Body of pancreas (tissue), 4 donors: ENCODE data around the gene CFAP46. TPM values are rescaled to one million over a fixed set of nuclear protein-coding genes. Genes with fewer than 3 reads are reported as not detected.
A peak's percentile ranks its signal among the peaks of the same experiment; 100 is the strongest.

ENCODE experiments used
- ATAC-seq: fragments of 150-250 bp; one replicate; pipeline ENCODE4 v1.9.1; 2016
- DNase-seq, 4 donors: peaks; one replicate each; pipeline ENCODE4 v3.0.0-alpha.2; 2019
- H3K27ac ChIP-seq, 4 donors: fragments of 200-600 bp; sonication (generic); 1 replicate in 3 of 4; 2 replicates in 1 of 4; pipeline versions ENCODE4 v1.5.1 to v1.6.1; 2016 to 2019; ENCODE audit warnings: mild to moderate bottlenecking in 1 of 4, mixed read lengths in 1 of 4, moderate library complexity in 1 of 4
- H3K27me3 ChIP-seq, 2 donors: fragments of 200-600 bp; sonication (generic); one replicate each; pipeline ENCODE4 v1.6.0; 2016; ENCODE audit warnings: mild to moderate bottlenecking in 1 of 2
- H3K36me3 ChIP-seq, 2 donors: fragments of 200-600 bp; sonication (generic); replicated peaks in 1 of 2; 2 replicates each; pipeline ENCODE4 v1.5.1; 2016; ENCODE audit warnings: low read depth in 2 of 2; ENCODE audit not compliant: insufficient read depth in 1 of 2
- H3K4me1 ChIP-seq: fragments of 200-600 bp; sonication (generic); one replicate; pipeline ENCODE4 v1.6.0; 2016
- H3K4me3 ChIP-seq, 2 donors: fragments of 200-600 bp; sonication (generic); 1 replicate in 1 of 2; 2 replicates in 1 of 2; pipeline ENCODE4 v1.5.1; 2016 to 2019
- H3K9me3 ChIP-seq, 3 donors: fragments of 200-600 bp; sonication (generic); 1 replicate in 2 of 3; 2 replicates in 1 of 3; pipeline ENCODE4 v1.5.1; 2016
- POLR2A ChIP-seq, 3 donors: fragments of 450-650 bp; IDR thresholded peaks; one replicate each; pipeline ENCODE4 v1.6.1; 2016; ENCODE audit warnings: antibody characterized with exemption in 3 of 3, mild to moderate bottlenecking in 2 of 3
- WGBS, 2 donors: methylation state at CpG; one replicate each; pipeline ENCODE4 v1.1.5; 2017; 5-methylcytosine and 5-hydroxymethylcytosine counted together
- intact Hi-C: fragments of 100-400 bp; cut with DNase I; formaldehyde crosslinking; loops from one replicate; pipeline ENCODE4 v1.15.1; 2023
- total RNA-seq, 2 donors: library from RNA; depleted of rRNA; stranded (reverse); fragments of >200 nt; gene quantifications; one replicate each; pipeline ENCODE4 v1.1.0, GENCODE V29; 2016
- TF ChIP-seq, protein P1 (sequence below), 7 experiments: fragments of 450-650 bp in 4 of 7; fragments of 200-600 bp in 3 of 7; sonication (generic) in 3 of 7; IDR thresholded peaks; one replicate each; pipeline ENCODE4 v1.5.1; 2016 to 2019; ENCODE audit warnings: antibody characterized with exemption in 7 of 7

The CFAP46 gene
- total RNA-seq, 2 donors from 2014 or later, result 0.33 to 0.52 TPM

GRCh38 chr10:132779549-132780294, 162.6 kb downstream of the CFAP46 start:
- intact Hi-C loops, result loop anchor here (10.0 kb wide), 1 partner anchor 125 kb away; no protein-coding TSS in a partner anchor
- DNase-seq (no peak), ATAC-seq (no peak)
- H3K9me3 ChIP-seq, result no peaks in the 10 kb centered on the region
- H3K4me1 ChIP-seq, result peaks cover 5% of the 10 kb centered on the region
- H3K36me3 ChIP-seq, result peaks cover 0 to 2% of the 10 kb centered on the region in 2 donors
- WGBS, 2 donors, result 91 to 92% methylated on average over 38 to 41 of the region's 41 CpGs
- H3K27me3 ChIP-seq, result peaks cover 0 to 4% of the 10 kb centered on the region in 2 donors
- TF ChIP-seq POLR2A (IDR thresholded peaks at IDR 0.05), result no peak
- TF ChIP-seq, protein P1, sequence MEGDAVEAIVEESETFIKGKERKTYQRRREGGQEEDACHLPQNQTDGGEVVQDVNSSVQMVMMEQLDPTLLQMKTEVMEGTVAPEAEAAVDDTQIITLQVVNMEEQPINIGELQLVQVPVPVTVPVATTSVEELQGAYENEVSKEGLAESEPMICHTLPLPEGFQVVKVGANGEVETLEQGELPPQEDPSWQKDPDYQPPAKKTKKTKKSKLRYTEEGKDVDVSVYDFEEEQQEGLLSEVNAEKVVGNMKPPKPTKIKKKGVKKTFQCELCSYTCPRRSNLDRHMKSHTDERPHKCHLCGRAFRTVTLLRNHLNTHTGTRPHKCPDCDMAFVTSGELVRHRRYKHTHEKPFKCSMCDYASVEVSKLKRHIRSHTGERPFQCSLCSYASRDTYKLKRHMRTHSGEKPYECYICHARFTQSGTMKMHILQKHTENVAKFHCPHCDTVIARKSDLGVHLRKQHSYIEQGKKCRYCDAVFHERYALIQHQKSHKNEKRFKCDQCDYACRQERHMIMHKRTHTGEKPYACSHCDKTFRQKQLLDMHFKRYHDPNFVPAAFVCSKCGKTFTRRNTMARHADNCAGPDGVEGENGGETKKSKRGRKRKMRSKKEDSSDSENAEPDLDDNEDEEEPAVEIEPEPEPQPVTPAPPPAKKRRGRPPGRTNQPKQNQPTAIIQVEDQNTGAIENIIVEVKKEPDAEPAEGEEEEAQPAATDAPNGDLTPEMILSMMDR (IDR thresholded peaks at IDR 0.05), result no peak
- H3K27ac ChIP-seq, result no peak overlapping the region
- no peak overlapping the region for H3K4me3 ChIP-seq

DNA sequence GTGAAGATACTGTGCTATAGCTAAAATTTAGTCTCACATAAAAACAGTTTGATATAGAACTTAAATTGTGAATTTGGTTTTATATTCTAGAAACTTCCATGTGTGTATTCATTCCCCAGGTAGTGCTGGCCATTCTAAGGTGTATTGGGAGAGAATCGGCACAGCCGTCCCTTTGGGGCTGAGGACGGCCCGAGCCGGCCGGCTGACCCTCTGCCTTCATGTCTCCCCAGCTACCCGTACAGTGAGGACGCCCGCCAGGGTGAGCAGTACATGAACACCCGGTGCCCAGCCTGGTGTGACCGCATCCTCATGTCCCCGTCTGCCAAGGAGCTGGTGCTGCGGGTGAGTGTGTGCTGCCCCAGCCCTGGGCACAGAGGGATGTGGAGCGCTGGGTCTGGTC, 164.9 kb downstream of the CFAP46 start:
- DNase-seq (no peak), ATAC-seq (no peak)
- H3K36me3 ChIP-seq, result no peaks in the 10 kb centered on the region
- no peaks in the 10 kb centered on the region for H3K27me3 ChIP-seq
- TF ChIP-seq, protein P1 (IDR thresholded peaks at IDR 0.05), result no peak
- no peak for TF ChIP-seq POLR2A (IDR thresholded peaks at IDR 0.05)
- 97 to 98% methylated on average over 10 to 14 of the region's 14 CpGs for WGBS, 2 donors
- H3K9me3 ChIP-seq, result no peaks in the 10 kb centered on the region
- H3K27ac ChIP-seq, result no peak overlapping the region
- intact Hi-C loops, result no loop called here
- H3K4me1 ChIP-seq, result peaks cover 5% of the 10 kb centered on the region
- no peak overlapping the region for H3K4me3 ChIP-seq

DNA sequence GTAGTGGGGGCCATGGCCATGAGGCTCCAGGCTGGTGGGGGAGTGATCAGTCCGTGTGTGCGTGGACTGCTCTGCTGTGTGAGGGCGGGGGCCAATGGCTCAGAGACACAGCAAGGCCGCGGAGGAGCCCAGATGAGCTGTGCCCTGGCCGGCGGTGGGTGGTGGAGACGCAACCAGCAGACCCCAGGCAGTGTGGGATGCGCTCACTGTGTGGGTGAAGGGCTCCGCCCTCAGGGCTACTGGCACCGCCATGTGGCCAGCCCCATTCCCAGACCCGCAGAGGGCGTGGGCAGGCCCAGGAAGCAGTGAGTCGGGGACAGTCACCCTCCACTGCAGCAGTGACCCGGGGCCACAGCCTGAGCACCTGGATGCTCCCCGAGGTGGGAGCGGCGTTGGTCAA, 165.5 kb downstream of the CFAP46 start:
- Histone ChIP-seq H3K27ac (no peak overlapping the region), H3K9me3 (no peaks in the 10 kb centered on the region), H3K27me3 (no peaks in the 10 kb centered on the region), H3K36me3 (no peaks in the 10 kb centered on the region), H3K4me1 (peaks cover 5% of the 10 kb centered on the region), H3K4me3 (no peak overlapping the region)
- no peak for TF ChIP-seq POLR2A (IDR thresholded peaks at IDR 0.05)
- TF ChIP-seq, protein P1 (IDR thresholded peaks at IDR 0.05), result no peak
- intact Hi-C loops, result no loop called here
- ATAC-seq, result no peak
- DNase-seq, result no peak
- 88 to 95% methylated on average over 9 to 14 of the region's 18 CpGs for whole genome bisulfite sequencing, 2 donors

DNA sequence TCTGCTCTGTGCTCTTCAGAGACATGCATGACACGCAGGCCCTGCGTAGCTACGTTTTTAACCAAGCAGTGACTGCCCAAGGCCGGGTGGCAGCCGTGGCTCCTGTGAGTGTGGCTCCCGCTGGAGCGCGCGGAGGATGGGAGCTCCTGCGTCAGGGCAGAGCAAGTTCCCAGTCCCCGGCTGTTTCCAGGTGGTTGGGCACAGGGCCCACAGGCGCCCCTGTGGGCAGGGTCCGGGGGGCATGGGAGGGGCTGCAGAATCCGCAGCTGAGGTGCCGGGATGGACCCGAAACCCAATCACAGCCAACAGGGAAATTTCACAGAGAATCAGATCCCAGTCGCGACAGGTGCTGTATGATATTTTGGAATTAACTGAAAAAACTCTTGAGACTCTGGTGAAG, 166.2 kb downstream of the CFAP46 start:
- no peak for TF ChIP-seq POLR2A (IDR thresholded peaks at IDR 0.05)
- TF ChIP-seq, protein P1 (IDR thresholded peaks at IDR 0.05), result no peak
- ATAC-seq (no peak), DNase-seq (no peak)
- H3K9me3 ChIP-seq, result no peaks in the 10 kb centered on the region
- no peaks in the 10 kb centered on the region for H3K36me3 ChIP-seq
- H3K27me3 ChIP-seq, result no peaks in the 10 kb centered on the region
- peaks cover 5% of the 10 kb centered on the region for H3K4me1 ChIP-seq
- H3K27ac ChIP-seq, result peak overlapping the region in 1 of 4 donors; percentile 68
- intact Hi-C loops, result no loop called here
- 89 to 98% methylated on average over 5 to 18 of the region's 18 CpGs for WGBS, 2 donors
- H3K4me3 ChIP-seq, result no peak overlapping the region
